GM18505 (cell line): ENCODE results near the gene TTLL10.
"Not testable (repeated sequence)": the region's sequence is repeated elsewhere in the genome, so short reads cannot be mapped to it uniquely, and the experiment has no call there.

Source experiments
- ATAC-seq: cut with Tn5 transposase; IDR thresholded peaks from one replicate; pipeline ENCODE4 v1.9.1; 2021; ENCODE audit not compliant: unreplicated experiment
- POLR2A ChIP-seq: IDR thresholded peaks from 4 replicates; pipeline ENCODE4 v1.6.1; 2011; ENCODE audit warnings: borderline replicate concordance; ENCODE audit not compliant: insufficient read depth, insufficient read length; ENCODE audit errors: extremely low read depth

Gene TTLL10

GRCh38 chr1:1144122-1144842, 29.4 kb upstream of the TTLL10 start:
- TF ChIP-seq POLR2A = peak; percentile 52
- no peak for ATAC-seq

DNA sequence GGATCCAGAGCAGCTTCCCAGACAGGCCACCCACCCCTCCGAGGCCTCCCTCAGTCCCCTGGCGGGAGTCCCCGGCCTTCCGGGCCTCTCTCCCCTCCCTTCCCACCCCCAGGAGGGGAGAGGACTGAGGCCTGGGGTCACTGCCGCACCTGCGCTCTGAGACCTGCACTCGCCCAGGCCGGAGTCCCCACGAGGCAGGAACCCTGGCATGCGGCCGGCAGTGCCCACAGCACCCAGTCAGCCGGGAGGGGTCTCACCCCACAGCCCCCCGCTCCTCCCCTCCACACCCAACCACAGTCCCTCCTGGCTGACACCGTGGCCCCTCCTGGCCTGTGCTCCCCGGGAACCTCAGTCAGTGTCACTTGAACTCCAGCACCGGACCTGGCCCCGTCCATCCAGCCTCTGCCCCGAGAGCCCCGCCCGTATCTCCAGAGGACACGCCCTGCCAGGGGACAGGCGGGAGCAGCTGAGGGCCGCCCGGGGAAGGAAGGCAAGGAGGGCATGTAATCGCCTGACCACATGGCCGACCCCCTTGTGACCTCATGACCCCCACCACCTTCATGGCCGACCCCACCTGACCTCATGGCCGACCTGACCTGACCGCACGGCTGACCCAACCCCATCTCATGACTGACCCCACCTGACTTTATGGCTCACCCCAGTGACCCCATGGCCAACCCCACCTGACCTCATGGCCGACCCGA, 28.7 kb upstream of the TTLL10 start:
- TF ChIP-seq POLR2A = no peak
- ATAC-seq = no peak

DNA sequence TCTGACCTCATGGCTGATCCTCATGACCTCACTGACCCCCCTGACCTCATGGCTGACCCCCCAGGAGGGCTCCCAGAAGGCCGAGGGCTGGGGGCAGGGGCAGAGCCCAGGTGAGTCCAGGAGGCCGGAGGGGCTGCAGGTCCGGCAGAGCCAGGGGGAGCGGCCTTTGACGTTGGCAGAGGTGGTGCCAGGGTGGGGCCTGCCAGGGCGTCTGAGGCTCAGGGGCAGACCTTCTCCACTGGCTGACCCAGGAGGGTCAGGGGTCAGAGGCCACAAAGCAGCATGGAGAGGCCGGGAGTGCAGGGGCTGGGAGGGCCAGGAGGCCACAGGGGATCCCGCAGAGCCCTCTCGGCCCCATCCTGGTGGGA, 28.1 kb upstream of the TTLL10 start:
- TF ChIP-seq POLR2A = no peak
- no peak for ATAC-seq

- no peak for ATAC-seq
- TF ChIP-seq POLR2A = no peak
These were observed 27.7 kb upstream of the TTLL10 start for GRCh38 chr1:1146026-1146425.

- no peak for ATAC-seq
- TF ChIP-seq POLR2A = no peak
These were observed 27.1 kb upstream of the TTLL10 start for GRCh38 chr1:1146596-1146995.

- no peak for TF ChIP-seq POLR2A
- ATAC-seq = no peak
These were observed 25.6 kb upstream of the TTLL10 start for GRCh38 chr1:1148061-1148460.

DNA sequence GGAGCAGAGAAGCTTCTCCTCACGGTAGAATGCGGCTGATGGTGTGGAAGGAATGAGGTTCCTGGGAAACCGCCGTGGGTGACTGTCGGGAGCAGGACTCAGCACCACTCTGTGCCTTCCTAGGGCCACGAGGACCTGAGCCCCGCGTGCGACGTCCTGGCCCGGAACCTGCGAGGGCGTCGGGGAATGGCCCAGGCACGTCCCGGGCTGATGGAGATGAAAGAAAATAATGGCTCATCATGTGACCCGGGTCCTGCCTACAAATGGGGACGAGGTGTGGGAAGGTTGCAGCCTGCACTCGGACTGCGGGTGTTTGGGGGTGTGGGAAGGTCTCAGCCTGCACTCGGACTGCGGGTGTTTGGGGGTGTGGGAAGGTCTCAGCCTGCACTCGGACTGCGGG, 25.1 kb upstream of the TTLL10 start:
- ATAC-seq = no peak
- no peak for TF ChIP-seq POLR2A

- no peak for ATAC-seq
- no peak for TF ChIP-seq POLR2A
These were observed 24.3 kb upstream of the TTLL10 start for GRCh38 chr1:1149416-1149815.

GRCh38 chr1:1150100-1150499, 23.6 kb upstream of the TTLL10 start:
- TF ChIP-seq POLR2A = no peak
- ATAC-seq = no peak

DNA sequence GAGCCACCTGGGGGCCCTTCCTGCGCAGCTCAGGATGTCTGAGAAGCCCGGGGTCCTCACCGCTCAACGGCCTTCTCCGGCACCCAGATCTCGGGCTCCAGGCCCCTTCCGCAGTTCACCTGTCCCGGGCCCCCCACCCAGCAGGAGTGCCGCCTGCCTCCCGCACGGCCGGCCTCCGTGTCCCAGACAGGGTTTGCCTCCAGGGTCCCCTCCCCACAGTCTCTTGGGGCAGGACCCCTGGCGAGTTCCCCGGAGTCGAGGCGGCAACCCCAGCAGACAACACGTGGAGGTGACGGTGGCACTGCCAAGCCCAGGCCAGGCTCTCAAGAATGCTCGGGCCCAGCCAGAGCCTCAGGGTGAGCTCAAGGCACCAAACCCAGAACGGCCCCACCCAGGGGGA, 22.4 kb upstream of the TTLL10 start:
- TF ChIP-seq POLR2A = no peak
- ATAC-seq = no peak

DNA sequence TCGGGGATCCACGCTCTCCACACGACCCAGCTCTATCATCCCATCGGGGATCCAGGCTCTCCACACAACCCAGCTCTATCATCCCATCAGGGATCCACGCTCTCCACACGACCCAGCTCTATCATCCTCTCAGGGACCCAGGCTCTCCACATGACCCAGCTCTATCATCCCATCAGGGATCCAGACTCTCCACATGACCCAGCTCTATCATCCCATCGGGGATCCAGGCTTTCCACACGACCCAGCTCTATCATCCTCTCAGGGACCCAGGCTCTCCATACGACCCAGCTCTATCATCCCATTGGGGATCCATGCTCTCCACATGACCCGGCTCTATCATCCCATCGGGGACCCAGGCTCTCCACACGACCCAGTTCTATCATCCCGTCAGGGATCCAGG, 21.2 kb upstream of the TTLL10 start:
- not testable (repeated sequence) for ATAC-seq

DNA sequence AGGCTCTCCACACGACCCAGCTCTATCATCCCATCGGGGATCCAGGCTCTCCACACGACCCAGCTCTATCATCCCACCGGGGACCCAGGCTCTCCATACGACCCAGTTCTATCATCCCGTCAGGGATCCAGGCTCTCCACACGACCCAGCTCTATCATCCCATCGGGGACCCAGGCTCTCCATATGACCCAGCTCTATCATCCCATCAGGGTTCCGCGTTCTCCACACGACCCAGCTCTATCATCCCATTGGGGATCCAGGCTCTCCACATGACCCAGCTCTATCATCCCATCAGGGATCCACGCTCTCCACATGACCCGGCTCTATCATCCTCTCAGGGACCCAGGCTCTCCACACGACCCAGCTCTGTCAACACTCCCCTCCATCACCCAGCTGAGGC, 20.5 kb upstream of the TTLL10 start:
- ATAC-seq = not testable (repeated sequence)

GRCh38 chr1:1153874-1154273, 19.8 kb upstream of the TTLL10 start:
- ATAC-seq = no peak
- TF ChIP-seq POLR2A = no peak

- no peak for ATAC-seq
- TF ChIP-seq POLR2A = no peak
These were observed 18.4 kb upstream of the TTLL10 start for GRCh38 chr1:1155258-1155657.

GRCh38 chr1:1156140-1157032, 17.3 kb upstream of the TTLL10 start:
- TF ChIP-seq POLR2A = no peak
- no peak for ATAC-seq

- ATAC-seq = no peak
- TF ChIP-seq POLR2A = no peak
These were observed 16.7 kb upstream of the TTLL10 start for GRCh38 chr1:1157033-1157365.
